Measurements from ENCODE around the gene FAM133A. TPM values are rescaled to one million over a fixed set of nuclear protein-coding genes. Genes with fewer than 3 reads are reported as not detected.

Gene FAM133A
- not detected in 2 replicates for total RNA-seq
- 0.23 TPM for polyA plus RNA-seq (2012)

DNA sequence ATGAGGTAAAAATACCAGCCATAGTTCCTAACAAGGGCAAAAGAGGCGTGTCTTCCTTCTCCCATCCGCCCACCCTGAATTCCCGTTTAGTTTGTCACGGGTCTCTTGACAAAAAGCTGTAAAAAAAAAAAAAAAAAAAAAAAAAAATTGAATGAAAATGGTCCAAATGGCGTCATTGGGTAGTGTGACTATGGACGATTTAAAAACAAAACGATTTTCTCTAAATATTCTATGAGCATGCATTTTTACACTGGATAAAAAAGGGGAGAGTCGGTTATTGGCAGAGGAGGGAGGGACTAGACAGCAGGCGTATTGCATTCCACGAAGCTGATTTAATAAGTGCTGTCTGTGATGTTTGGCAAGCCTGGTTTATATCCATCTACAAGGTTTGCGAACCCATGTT is at the start of gene FAM133A:
TSS of gene FAM133A (plus strand) at position 338 of the 403 bp plus-strand sequence. CDS start 35,214 bp downstream, outside the sequence.
- no peak for DNase-seq (ENCODE audit: low read depth)

- DNase-seq (ENCODE audit: low read depth), result no peak
Measured at GRCh38 chrX:93637591-93637990, 36.4 kb upstream of the FAM133A start.

DNA sequence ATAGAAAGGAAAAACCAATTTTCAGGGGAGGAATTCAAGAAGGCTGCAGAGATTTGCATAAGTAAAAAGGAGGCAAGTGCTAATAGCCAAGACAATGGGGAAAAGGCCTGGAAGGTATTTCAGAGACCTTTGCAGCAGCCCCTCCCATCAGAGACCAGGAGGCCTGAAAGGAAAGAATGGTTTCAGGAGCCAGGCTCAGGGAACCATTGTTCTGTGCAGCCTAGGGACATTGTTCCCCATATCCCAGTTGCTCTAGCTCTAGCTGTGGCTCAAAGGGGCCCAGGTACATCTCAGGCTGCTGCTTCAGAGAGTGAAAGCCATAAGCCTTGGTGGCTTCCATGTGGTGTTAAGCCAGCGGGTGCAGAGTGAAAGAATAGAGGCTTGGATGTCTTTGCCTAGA is 24.6 kb upstream of the FAM133A start:
- no peak for DNase-seq (ENCODE audit: low read depth)

DNA sequence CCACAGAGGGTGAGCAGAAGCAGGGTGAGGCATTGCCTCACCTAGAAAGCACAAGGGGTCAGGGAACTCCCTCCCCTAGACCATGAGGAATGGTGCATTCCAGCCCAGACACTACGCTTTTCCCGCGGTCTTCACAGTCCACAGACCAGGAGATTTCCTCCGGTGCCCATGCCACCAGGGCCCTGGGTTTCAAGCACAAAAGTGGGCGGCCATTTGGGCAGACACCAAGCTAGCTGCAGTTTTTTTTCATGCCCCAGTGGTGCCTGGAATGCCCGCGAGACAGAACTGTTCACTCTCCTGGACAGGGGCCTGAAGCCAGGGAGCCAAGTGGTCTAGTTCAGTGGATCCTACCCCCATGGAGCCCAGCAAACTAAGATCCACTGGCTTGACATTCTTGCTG is 13.4 kb upstream of the FAM133A start:
- no peak for DNase-seq (ENCODE audit: low read depth)

GRCh38 chrX:93673056-93673868 is 744 bp upstream of the FAM133A start, which contains the start of gene NAP1L3:
TSS of gene NAP1L3 (minus strand) at chrX:93673578. CDS start at chrX:93673304, 274 bp downstream.
- peak; percentile 64 for DNase-seq (ENCODE audit: low read depth)

DNA sequence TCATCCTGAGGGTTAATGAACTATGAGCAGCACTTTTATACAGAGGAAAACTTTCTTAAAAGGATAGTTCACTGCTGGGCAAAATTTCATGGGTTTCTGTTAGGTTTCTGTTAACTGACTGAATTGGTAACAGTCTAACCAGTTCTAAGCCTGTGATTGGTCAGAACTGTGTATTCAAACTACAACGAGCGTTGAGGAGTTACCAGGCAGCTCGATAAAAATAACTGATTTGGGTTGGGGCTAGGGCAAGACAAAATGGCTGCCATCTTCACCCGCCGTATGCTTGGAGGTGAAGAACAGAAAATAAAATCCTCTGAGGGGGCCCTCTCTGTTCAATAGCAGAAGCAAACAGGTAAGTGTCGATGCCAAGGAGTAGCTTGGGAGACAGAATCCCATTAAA is 22.0 kb downstream of the FAM133A start:
- no peak for DNase-seq (ENCODE audit: low read depth)

DNA sequence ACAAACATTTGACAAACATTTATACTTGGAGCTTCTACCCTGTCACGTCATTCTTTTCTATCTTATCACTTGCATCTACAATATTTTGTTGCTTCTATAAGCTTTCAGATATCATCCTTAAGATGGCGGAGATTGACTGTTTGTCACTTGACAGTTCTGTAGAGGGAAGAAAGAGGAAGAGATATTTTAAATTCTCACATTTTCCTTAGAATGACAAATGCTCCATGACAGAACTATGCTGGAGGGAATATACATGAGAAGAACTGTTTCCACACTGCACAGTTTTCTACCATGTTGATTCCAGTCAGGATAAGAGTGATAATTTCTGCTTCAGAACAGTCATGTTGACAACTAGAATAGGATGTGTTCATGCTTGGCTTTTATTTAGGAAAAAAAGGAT is 29.7 kb downstream of the FAM133A start:
- no peak for DNase-seq (ENCODE audit: low read depth)

DNA sequence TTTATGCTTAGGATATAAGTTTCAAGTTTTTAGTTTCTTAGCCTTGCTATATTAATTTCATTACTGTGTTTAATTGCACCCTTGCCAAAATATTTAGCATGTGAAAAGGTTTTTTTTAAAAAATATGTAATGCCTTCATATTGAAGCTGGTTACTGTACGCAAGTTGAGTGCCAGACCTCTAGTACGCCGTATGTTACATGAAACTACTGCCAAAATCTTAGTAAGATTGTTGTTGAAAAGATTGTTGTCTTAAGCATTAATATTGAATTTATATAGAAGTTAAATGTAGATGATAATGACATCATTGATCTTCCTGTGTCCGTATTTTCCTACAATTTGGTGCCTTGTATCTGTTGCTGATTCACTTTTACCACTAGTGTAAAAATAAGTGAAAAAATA is 37.1 kb downstream of the FAM133A start:
- no peak for DNase-seq (ENCODE audit: low read depth)

- DNase-seq (ENCODE audit: low read depth), result no peak
Measured at GRCh38 chrX:93741811-93742210, 67.8 kb downstream of the FAM133A start.

GRCh38 chrX:93760163-93760562 is 86.2 kb downstream of the FAM133A start:
- DNase-seq (ENCODE audit: low read depth), result no peak

Other genes starting within 250 kb of the FAM133A start
- 1.3 and 1.7 TPM in 2 replicates for gene NAP1L3, start 628 bp upstream of the FAM133A start, total RNA-seq

All from myocyte (in vitro differentiated cells).